PC-9 (cell line): ENCODE data around the gene HOMEZ. TPM values are rescaled to one million over a fixed set of nuclear protein-coding genes. Genes with fewer than 3 reads are reported as not detected.

Experiments used
- BruUV-seq: library from RNA; stranded (reverse); fragments of 400-500 nt; replicated peaks from 2 replicates; lab custom pipeline; 2021; lab: Mats Ljungman, UMichigan
- CTCF ChIA-PET: fragments of 300-600 bp; sonication (Branson Sonifier 250); formaldehyde crosslinking; loops from one replicate; lab custom pipeline; 2022; ENCODE audit warnings: antibody characterized with exemption; lab: Charles Lee
- POLR2A ChIA-PET: fragments of 300-600 bp; sonication (Branson Sonifier 250); formaldehyde crosslinking; loops from one replicate; lab custom pipeline; 2022; ENCODE audit warnings: antibody characterized with exemption; ENCODE audit not compliant: unreplicated experiment; lab: Charles Lee
- DNase-seq, 2 experiments: peaks; one replicate each; pipeline versions ENCODE4 v3.0.0 to v3.0.0-alpha.2; 2015 to 2022; ENCODE audit warnings: mixed read lengths in 1 of 2
- H2AFZ ChIP-seq: fragments of 200-600 bp; sonication (generic); 2 replicates; pipeline ENCODE4 v1.8.1; 2017; ENCODE audit warnings: antibody characterized with exemption
- H3F3A ChIP-seq: fragments of 200-600 bp; sonication (generic); 2 replicates; pipeline ENCODE4 v1.8.1; 2017; ENCODE audit warnings: antibody characterized with exemption, mild to moderate bottlenecking, low read depth; ENCODE audit not compliant: insufficient read depth
- H3K27ac ChIP-seq: fragments of 200-600 bp; sonication (generic); 2 replicates; pipeline ENCODE4 v1.6.1; 2016; ENCODE audit warnings: mixed run types
- H3K27me3 ChIP-seq: fragments of 200-600 bp; sonication (generic); 2 replicates; pipeline ENCODE4 v1.6.1; 2016; ENCODE audit warnings: low read depth, mixed run types; ENCODE audit not compliant: insufficient read depth
- H3K36me3 ChIP-seq: fragments of 200-600 bp; sonication (generic); 2 replicates; pipeline ENCODE4 v1.6.1; 2016; ENCODE audit warnings: low read depth, mixed run types
- H3K4me1 ChIP-seq: fragments of 200-600 bp; sonication (generic); replicated peaks from 2 replicates; pipeline ENCODE4 v1.6.1; 2016; ENCODE audit warnings: mixed run types; ENCODE audit not compliant: insufficient read depth
- H3K4me2 ChIP-seq: fragments of 200-600 bp; sonication (generic); 2 replicates; pipeline ENCODE4 v1.6.1; 2017; ENCODE audit warnings: mixed run types
- H3K4me3 ChIP-seq: fragments of 200-600 bp; sonication (generic); 2 replicates; pipeline ENCODE4 v1.6.1; 2016; ENCODE audit warnings: mixed run types
- H3K79me2 ChIP-seq: fragments of 200-600 bp; sonication (generic); 2 replicates; pipeline ENCODE4 v1.6.1; 2017; ENCODE audit warnings: low read depth, mixed run types
- H3K9me2 ChIP-seq: fragments of 200-600 bp; sonication (generic); 2 replicates; pipeline ENCODE4 v1.8.1; 2017; ENCODE audit warnings: mild to moderate bottlenecking; ENCODE audit not compliant: insufficient read depth
- H3K9me3 ChIP-seq: fragments of 200-600 bp; sonication (generic); 2 replicates; pipeline ENCODE4 v1.8.1; 2016; ENCODE audit warnings: low read depth; ENCODE audit not compliant: insufficient read depth
- H4K20me1 ChIP-seq: fragments of 200-600 bp; sonication (generic); 2 replicates; pipeline ENCODE4 v1.8.1; 2017; ENCODE audit not compliant: insufficient read depth
- CTCF ChIP-seq: fragments of 200-600 bp; sonication (generic); conservative IDR thresholded peaks from 2 replicates; pipeline ENCODE4 v1.6.1; 2017; ENCODE audit warnings: mixed run types, antibody characterized with exemption, mild to moderate bottlenecking, moderate library complexity
- EZH2 ChIP-seq: fragments of 200-600 bp; sonication (generic); IDR thresholded peaks from 2 replicates; pipeline ENCODE4 v1.8.0; 2017; ENCODE audit warnings: antibody characterized with exemption, low read depth
- intact Hi-C: fragments of 100-400 bp; cut with micrococcal nuclease; formaldehyde crosslinking; loops from one replicate; pipeline ENCODE4 v1.10.0; 2022; ENCODE audit not compliant: unreplicated experiment
- total RNA-seq: library from RNA; stranded (reverse); gene quantifications from 2 replicates; pipeline ENCODE4 v1.2.3, GENCODE V29; 2021

The HOMEZ gene
- total RNA-seq, 1 experiment from 2014 or later = 14.0 TPM

- Histone ChIP-seq H2AFZ (no peak overlapping the region), H3K9me2 (no peaks in the 10 kb centered on the region), H3F3A (peaks cover 6% of the 10 kb centered on the region; the same call in 1 of the 2 replicates), H3K27ac (no peak overlapping the region), H3K4me2 (0 out of 2 replicates have a peak overlapping the region, but pooled peaks have one; percentile 79), H4K20me1 (no peaks in the 10 kb centered on the region), H3K4me3 (no peak overlapping the region), H3K4me1 (peaks cover 8% of the 10 kb centered on the region), H3K9me3 (no peaks in the 10 kb centered on the region), H3K79me2 (0 out of 2 replicates have a peak, but pooled peaks cover 8% of the 10 kb centered on the region), H3K36me3 (no peaks in the 10 kb centered on the region), H3K27me3 (no peaks in the 10 kb centered on the region)
- peak in 1 of 2 experiments; percentile 52 for DNase-seq
- POLR2A ChIA-PET = no interaction called here
- no TSS peak for BruUV-seq
- no peak for TF ChIP-seq EZH2
- peak; percentile 44 for TF ChIP-seq CTCF
- CTCF ChIA-PET = interaction anchor here (0.7 kb wide), 1 partner anchor 204 kb away, joined by 16 read pairs; the partner anchor contains the start of gene C14orf119
- intact Hi-C loops = loop anchor here (1.0 to 5.0 kb wide), 3 partner anchors 34 to 179 kb away; no protein-coding TSS in a partner anchor
Measured at GRCh38 chr14:23299211-23299957, 13.5 kb upstream of the HOMEZ start.

GRCh38 chr14:23297611-23298277, 11.8 kb upstream of the HOMEZ start:
- ChIA-PET CTCF (interaction anchor here (0.8 kb wide), 1 partner anchor 28 kb away, joined by 3 read pairs; no protein-coding TSS in a partner anchor), POLR2A (no interaction called here)
- H3K79me2 ChIP-seq = 0 out of 2 replicates have a peak, but pooled peaks cover 8% of the 10 kb centered on the region

More at GRCh38 chr14:23297611-23298277, 11.8 kb upstream of the HOMEZ start:
- H3K27ac ChIP-seq = no peak overlapping the region
- H3K4me1 ChIP-seq = peaks cover 8% of the 10 kb centered on the region
- H2AFZ ChIP-seq = no peak overlapping the region
- H3K36me3 ChIP-seq = no peaks in the 10 kb centered on the region
- H3F3A ChIP-seq = peaks cover 6% of the 10 kb centered on the region; the same call in 1 of the 2 replicates
- no peaks in the 10 kb centered on the region for H3K9me2 ChIP-seq
- no peaks in the 10 kb centered on the region for H4K20me1 ChIP-seq
- TF ChIP-seq EZH2 (no peak), CTCF (no peak)
- no peak overlapping the region for H3K4me2 ChIP-seq
- intact Hi-C loops = loop anchor here (5.0 kb wide), 1 partner anchor 110 kb away; no protein-coding TSS in a partner anchor
- no peaks in the 10 kb centered on the region for H3K27me3 ChIP-seq
- BruUV-seq = no TSS peak
- DNase-seq = no peak
- no peak overlapping the region for H3K4me3 ChIP-seq
- H3K9me3 ChIP-seq = no peaks in the 10 kb centered on the region
